ENCODE data around the gene SLC7A1. TPM values are rescaled to one million over a fixed set of nuclear protein-coding genes. Genes with fewer than 3 reads are reported as not detected.

Gene SLC7A1
- total and polyA plus RNA-seq, 2 of the 8 experiments (the other 6 are each of a cell fraction or from before 2014, with no cell fraction given), result 26.8 to 114 TPM

- H3K79me2 ChIP-seq (ENCODE audit: control insufficient read depth in 1 of 2, insufficient read depth in 2 of 2, low read length in 2 of 2), result no peaks in the 10 kb centered on the region
- H3K4me2 ChIP-seq (ENCODE audit: insufficient read depth in 1 of 2, low read depth in 2 of 2, low read length in 2 of 2), result no peak overlapping the region
- no peak for FAIRE-seq
- no peak overlapping the region for H3K4me3 ChIP-seq (ENCODE audit: extremely low read depth in 1 of 4, insufficient read depth in 2 of 4, low read depth in 3 of 4, low read length in 4 of 4)
- H4K5ac ChIP-seq (ENCODE audit: insufficient read length, low read depth, low read length), result no peak overlapping the region
- H3K36me3 ChIP-seq (ENCODE audit: control insufficient read depth in 2 of 4, insufficient read depth in 4 of 4, low read length in 3 of 4), result no peaks in the 10 kb centered on the region
- H3K23me2 ChIP-seq (ENCODE audit: low read depth, low read length), result no peaks in the 10 kb centered on the region
- no peak overlapping the region for H3K56ac ChIP-seq (replicated peaks; ENCODE audit: insufficient read length, low read depth, low read length)
- H3K9me3 ChIP-seq (ENCODE audit: insufficient read depth in 2 of 2, low read depth in 1 of 2, low read length in 1 of 2), result no peaks in the 10 kb centered on the region
- no peak for DNase-seq (ENCODE audit: low read depth in 1 of 2, low spot score in 2 of 2)
- H3K23ac ChIP-seq (ENCODE audit: insufficient read length), result no peak overlapping the region
- no peak overlapping the region for H2BK5ac ChIP-seq (ENCODE audit: low read depth, low read length)
- H2BK12ac ChIP-seq (ENCODE audit: low read depth, low read length), result no peak overlapping the region
- no peaks in the 10 kb centered on the region for H3K79me1 ChIP-seq (ENCODE audit: low read depth, low read length)
- ChIA-PET CTCF (ENCODE audit: partially characterized antibody) (interaction anchor here (1.1 to 3.5 kb wide), 3 partner anchors 8 to 26 kb away, joined by 5 to 25 read pairs (median 14); no protein-coding TSS in a partner anchor), POLR2A (ENCODE audit: partially characterized antibody) (no interaction called here)
- no peak overlapping the region for H3K27ac ChIP-seq (ENCODE audit: low read depth, low read length)
- no peak overlapping the region for H2BK20ac ChIP-seq (ENCODE audit: low read length)
- H2BK120ac ChIP-seq (replicated peaks; ENCODE audit: low read depth, low read length), result no peak overlapping the region
- H3K4ac ChIP-seq (replicated peaks; ENCODE audit: insufficient read length, low read depth, low read length), result no peak overlapping the region
- H2AK5ac ChIP-seq (ENCODE audit: low read depth, low read length), result no peak overlapping the region
- H2AFZ ChIP-seq (ENCODE audit: low read length), result no peak overlapping the region
- no peaks in the 10 kb centered on the region for H4K20me1 ChIP-seq (replicated peaks in 1 of 2; ENCODE audit: control insufficient read depth in 1 of 2, insufficient read depth in 2 of 2, low read length in 2 of 2)
- H3K14ac ChIP-seq (ENCODE audit: insufficient read length), result no peak overlapping the region
- H3K27me3 ChIP-seq (replicated peaks in 1 of 4; ENCODE audit: control insufficient read depth in 3 of 4, extremely low read depth in 1 of 4, insufficient read depth in 3 of 4, low read length in 3 of 4), result no peaks in the 10 kb centered on the region
- TF ChIP-seq JUND (IDR thresholded peaks at IDR 0.05; ENCODE audit: low read length), result no peak
- no peak for TF ChIP-seq TAF7 (optimal IDR thresholded peaks at IDR 0.05; ENCODE audit: borderline replicate concordance, low read depth, low read length)
- TF ChIP-seq RNF2 (IDR thresholded peaks at IDR 0.05; ENCODE audit: borderline replicate concordance, low read depth, low read length, missing control alignments, poor library complexity, severe bottlenecking), result no peak
- TF ChIP-seq SIX5 (IDR thresholded peaks at IDR 0.05; ENCODE audit: low read depth, low read length), result no peak
- TF ChIP-seq TEAD4 (IDR thresholded peaks at IDR 0.05; ENCODE audit: low read depth, low read length), result no peak
- no peak for TF ChIP-seq ZNF274 (IDR thresholded peaks at IDR 0.05; ENCODE audit: borderline replicate concordance, extremely low read depth, low read length)
- 86% methylated on average over 11 of the region's 11 CpGs; no CpG with 5 or more reads in 1 of the 2 experiments for WGBS, 2 experiments (ENCODE audit: extremely low coverage in 1 of 2, insufficient coverage in 1 of 2, insufficient read length in 1 of 2, insufficient replicate concordance in 2 of 2, low coverage in 1 of 2, low lambda C conversion rate in 2 of 2, missing lambda C conversion rate in 1 of 2)
- H3K9ac ChIP-seq (replicated peaks in 1 of 4; ENCODE audit: extremely low read depth in 1 of 4, low read depth in 3 of 4, low read length in 3 of 4), result no peak overlapping the region
- no peak overlapping the region for H4K8ac ChIP-seq (ENCODE audit: extremely low read depth, insufficient read depth, low read length)
- H3K18ac ChIP-seq (ENCODE audit: extremely low read depth, low read length), result no peak overlapping the region
- H4K91ac ChIP-seq (replicated peaks; ENCODE audit: insufficient read length, low read length), result no peak overlapping the region
- no peak overlapping the region for H2BK15ac ChIP-seq (ENCODE audit: low read length)
- H3K4me1 ChIP-seq (replicated peaks in 1 of 4; ENCODE audit: control insufficient read depth in 3 of 4, insufficient read depth in 4 of 4, low read length in 3 of 4), result peaks cover 2 to 4% (median 3%) of the 10 kb centered on the region in 4 experiments; a peak in 5 of 7 replicates
Measured at GRCh38 chr13:29480893-29481525, 114.5 kb downstream of the SLC7A1 start.

Measured in H1 (cell line).